ENCODE results near the gene PDLIM5.
A peak's percentile ranks its signal among the peaks of the same experiment; 100 is the strongest.

Gene PDLIM5

GRCh38 chr4:94588896-94589693 is 137.4 kb downstream of the PDLIM5 start:
- no peak for TF ChIP-seq CTCF (IDR thresholded peaks at IDR 0.05; ENCODE audit: poor library complexity, severe bottlenecking)
- H3K9me3 ChIP-seq (ENCODE audit: severe bottlenecking) = no peaks in the 10 kb centered on the region
- no peak overlapping the region for H3K27ac ChIP-seq (ENCODE audit: poor library complexity, severe bottlenecking)
- peaks cover 2% of the 10 kb centered on the region for H3K4me1 ChIP-seq (ENCODE audit: insufficient read depth, poor library complexity, severe bottlenecking)
- H3K4me3 ChIP-seq (ENCODE audit: severe bottlenecking) = no peak overlapping the region
- H3K36me3 ChIP-seq (ENCODE audit: low read depth) = peaks cover 69% of the 10 kb centered on the region
- DNase-seq (ENCODE audit: low spot score) (no peak), ATAC-seq (ENCODE audit: low read depth) (no peak)
- no peaks in the 10 kb centered on the region for H3K27me3 ChIP-seq (ENCODE audit: insufficient read depth, poor library complexity, severe bottlenecking)

GRCh38 chr4:94590493-94590892 is 138.8 kb downstream of the PDLIM5 start:
- H3K9me3 ChIP-seq (ENCODE audit: severe bottlenecking) = no peaks in the 10 kb centered on the region
- no peak for TF ChIP-seq CTCF (IDR thresholded peaks at IDR 0.05; ENCODE audit: poor library complexity, severe bottlenecking)
- peaks cover 83% of the 10 kb centered on the region for H3K36me3 ChIP-seq (ENCODE audit: low read depth)
- DNase-seq (ENCODE audit: low spot score) (no peak), ATAC-seq (ENCODE audit: low read depth) (no peak)
- H3K27me3 ChIP-seq (ENCODE audit: insufficient read depth, poor library complexity, severe bottlenecking) = no peaks in the 10 kb centered on the region
- H3K4me1 ChIP-seq (ENCODE audit: insufficient read depth, poor library complexity, severe bottlenecking) = peaks cover 4% of the 10 kb centered on the region
- H3K27ac ChIP-seq (ENCODE audit: poor library complexity, severe bottlenecking) = no peak overlapping the region
- H3K4me3 ChIP-seq (ENCODE audit: severe bottlenecking) = no peak overlapping the region

- peaks cover 85% of the 10 kb centered on the region for H3K36me3 ChIP-seq (ENCODE audit: low read depth)
- no peak for DNase-seq (ENCODE audit: low spot score)
These were observed 139.5 kb downstream of the PDLIM5 start for GRCh38 chr4:94591289-94591688.

GRCh38 chr4:94595013-94595412 is 143.3 kb downstream of the PDLIM5 start:
- ATAC-seq (ENCODE audit: low read depth) = no peak
- no peak for TF ChIP-seq CTCF (IDR thresholded peaks at IDR 0.05; ENCODE audit: poor library complexity, severe bottlenecking)

More at GRCh38 chr4:94591289-94591688, 139.5 kb downstream of the PDLIM5 start:
- no peak for TF ChIP-seq CTCF (IDR thresholded peaks at IDR 0.05; ENCODE audit: poor library complexity, severe bottlenecking)
- Histone ChIP-seq H3K27ac (ENCODE audit: poor library complexity, severe bottlenecking) (no peak overlapping the region), H3K4me3 (ENCODE audit: severe bottlenecking) (no peak overlapping the region), H3K4me1 (ENCODE audit: insufficient read depth, poor library complexity, severe bottlenecking) (peaks cover 4% of the 10 kb centered on the region), H3K9me3 (ENCODE audit: severe bottlenecking) (no peaks in the 10 kb centered on the region), H3K27me3 (ENCODE audit: insufficient read depth, poor library complexity, severe bottlenecking) (no peaks in the 10 kb centered on the region)
- 0 out of 3 replicates have a peak, but pooled peaks have one; percentile 25 for ATAC-seq (ENCODE audit: low read depth)

More at GRCh38 chr4:94595013-94595412, 143.3 kb downstream of the PDLIM5 start:
- Histone ChIP-seq H3K36me3 (ENCODE audit: low read depth) (peaks cover 73% of the 10 kb centered on the region), H3K9me3 (ENCODE audit: severe bottlenecking) (no peaks in the 10 kb centered on the region), H3K4me1 (ENCODE audit: insufficient read depth, poor library complexity, severe bottlenecking) (peaks cover 4% of the 10 kb centered on the region), H3K4me3 (ENCODE audit: severe bottlenecking) (no peak overlapping the region), H3K27me3 (ENCODE audit: insufficient read depth, poor library complexity, severe bottlenecking) (no peaks in the 10 kb centered on the region), H3K27ac (ENCODE audit: poor library complexity, severe bottlenecking) (peak overlapping the region; percentile 33)
- no peak for DNase-seq (ENCODE audit: low spot score)
